Left lung (tissue), 10 donors: ENCODE results near the gene KRTAP4-16. TPM values are rescaled to one million over a fixed set of nuclear protein-coding genes. Genes with fewer than 3 reads are reported as not detected.

ENCODE experiments used
- ATAC-seq: fragments of 200-7000 bp; cut with Tn5 transposase; one replicate; pipeline ENCODE4 v1.9.1; 2020; ENCODE audit warnings: moderate library complexity
- DNase-seq, 4 donors: peaks; one replicate each; pipeline ENCODE4 v3.0.0-alpha.2; 2013 to 2020
- H3K27ac ChIP-seq, 2 donors: fragments of 200-600 bp; sonication (generic) in 1 of 2; one replicate each; pipeline versions ENCODE4 v1.5.0 to v1.8.0; 2020 to 2021
- H3K27me3 ChIP-seq, 2 donors: fragments of 200-600 bp; sonication (generic) in 1 of 2; one replicate each; pipeline versions ENCODE4 v1.5.0 to v1.8.0; 2020 to 2021
- H3K36me3 ChIP-seq, 2 donors: fragments of 200-600 bp; sonication (generic) in 1 of 2; one replicate each; pipeline versions ENCODE4 v1.5.0 to v1.8.0; 2020 to 2021
- H3K4me1 ChIP-seq, 2 donors: fragments of 200-600 bp; one replicate each; pipeline ENCODE4 v1.8.0; 2021
- H3K4me3 ChIP-seq, 2 donors: fragments of 200-600 bp; sonication (generic) in 1 of 2; one replicate each; pipeline versions ENCODE4 v1.5.0 to v1.8.0; 2020 to 2021; ENCODE audit warnings: mild to moderate bottlenecking in 1 of 2
- H3K9me3 ChIP-seq, 2 donors: fragments of 200-600 bp; sonication (generic) in 1 of 2; one replicate each; pipeline versions ENCODE4 v1.5.0 to v1.8.0; 2020 to 2021
- intact Hi-C, 2 donors: fragments of 100-400 bp; cut with DNase I; formaldehyde crosslinking; loops; one replicate each; pipeline versions ENCODE4 v1.11.2 to v1.14.2; 2022
- polyA plus RNA-seq, 6 donors: library from polyadenylated mRNA; unstranded; fragments of 120-200 nt; gene quantifications; one replicate each; pipeline ENCODE4 v1.2.1, GENCODE V29; 2013; ENCODE audit not compliant: insufficient read length in 6 of 6
- total RNA-seq, 2 donors: library from RNA; stranded (reverse); fragmentation: NEBNext Ultra II Directional; extraction: Animal tissue kit (Norgen Biotek cat#: 25700); gene quantifications; one replicate each; pipeline ENCODE4 v1.2.1, GENCODE V29; 2021
- TF ChIP-seq, protein P1 (sequence below), 2 donors: fragments of 200-600 bp; sonication (generic) in 1 of 2; IDR thresholded peaks; one replicate each; pipeline versions ENCODE4 v1.5.0 to v1.8.0; 2021; ENCODE audit warnings: antibody characterized with exemption in 2 of 2
- donor health status: DM: no; HTN: yes; CAD: no.
- donor health status: DM: no; HTN: no; CAD: no.

Gene KRTAP4-16
- total and polyA plus RNA-seq, 8 donors, result not detected

DNA sequence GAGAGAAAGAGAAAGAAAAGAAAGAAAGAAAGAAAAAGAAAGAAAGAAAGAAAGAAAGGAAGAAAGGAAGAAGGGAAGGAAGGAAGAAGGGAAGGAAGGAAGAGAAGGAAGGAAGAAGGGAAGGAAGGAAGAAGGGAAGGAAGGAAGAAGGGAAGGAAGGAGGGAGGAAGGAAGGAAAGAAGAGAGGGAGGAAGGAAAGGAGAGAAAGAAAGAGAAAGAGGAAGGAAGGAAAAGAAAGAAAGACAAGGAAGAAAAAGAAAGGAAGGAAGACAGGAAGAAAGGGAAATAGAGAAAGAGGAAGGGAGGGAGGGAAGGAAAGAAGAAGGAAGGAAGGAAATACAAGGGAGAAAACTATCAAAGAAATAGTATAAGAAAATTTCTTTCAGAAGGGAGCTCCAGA, 25.2 kb downstream of the KRTAP4-16 start:
- intact Hi-C loops, result no loop called here
- no peaks in the 10 kb centered on the region for H3K36me3 ChIP-seq
- no peak overlapping the region for H3K27ac ChIP-seq
- H3K4me3 ChIP-seq, result no peak overlapping the region
- TF ChIP-seq, protein P1, sequence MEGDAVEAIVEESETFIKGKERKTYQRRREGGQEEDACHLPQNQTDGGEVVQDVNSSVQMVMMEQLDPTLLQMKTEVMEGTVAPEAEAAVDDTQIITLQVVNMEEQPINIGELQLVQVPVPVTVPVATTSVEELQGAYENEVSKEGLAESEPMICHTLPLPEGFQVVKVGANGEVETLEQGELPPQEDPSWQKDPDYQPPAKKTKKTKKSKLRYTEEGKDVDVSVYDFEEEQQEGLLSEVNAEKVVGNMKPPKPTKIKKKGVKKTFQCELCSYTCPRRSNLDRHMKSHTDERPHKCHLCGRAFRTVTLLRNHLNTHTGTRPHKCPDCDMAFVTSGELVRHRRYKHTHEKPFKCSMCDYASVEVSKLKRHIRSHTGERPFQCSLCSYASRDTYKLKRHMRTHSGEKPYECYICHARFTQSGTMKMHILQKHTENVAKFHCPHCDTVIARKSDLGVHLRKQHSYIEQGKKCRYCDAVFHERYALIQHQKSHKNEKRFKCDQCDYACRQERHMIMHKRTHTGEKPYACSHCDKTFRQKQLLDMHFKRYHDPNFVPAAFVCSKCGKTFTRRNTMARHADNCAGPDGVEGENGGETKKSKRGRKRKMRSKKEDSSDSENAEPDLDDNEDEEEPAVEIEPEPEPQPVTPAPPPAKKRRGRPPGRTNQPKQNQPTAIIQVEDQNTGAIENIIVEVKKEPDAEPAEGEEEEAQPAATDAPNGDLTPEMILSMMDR (IDR thresholded peaks at IDR 0.05), result no peak
- DNase-seq, result no peak
- H3K9me3 ChIP-seq, result no peaks in the 10 kb centered on the region
- peaks cover 0 to 5% of the 10 kb centered on the region in 2 donors for H3K27me3 ChIP-seq
- H3K4me1 ChIP-seq, result no peaks in the 10 kb centered on the region
- ATAC-seq, result no peak

GRCh38 chr17:41073676-41074075, 28.3 kb downstream of the KRTAP4-16 start:
- TF ChIP-seq, protein P1 (IDR thresholded peaks at IDR 0.05), result no peak
- Histone ChIP-seq H3K9me3 (no peaks in the 10 kb centered on the region), H3K4me3 (no peak overlapping the region), H3K27me3 (peaks cover 0 to 5% of the 10 kb centered on the region in 2 donors), H3K36me3 (no peaks in the 10 kb centered on the region), H3K4me1 (no peaks in the 10 kb centered on the region), H3K27ac (no peak overlapping the region)
- ATAC-seq, result no peak
- intact Hi-C loops, result no loop called here
- no peak for DNase-seq

- no peaks in the 10 kb centered on the region for H3K4me1 ChIP-seq
- no peak overlapping the region for H3K4me3 ChIP-seq
- no peak overlapping the region for H3K27ac ChIP-seq
- ATAC-seq, result no peak
- DNase-seq, result no peak
- intact Hi-C loops, result no loop called here
- TF ChIP-seq, protein P1 (IDR thresholded peaks at IDR 0.05), result no peak
- no peaks in the 10 kb centered on the region for H3K36me3 ChIP-seq
- no peaks in the 10 kb centered on the region for H3K9me3 ChIP-seq
- H3K27me3 ChIP-seq, result peaks cover 0 to 5% of the 10 kb centered on the region in 2 donors
These were observed 30.2 kb downstream of the KRTAP4-16 start for GRCh38 chr17:41071606-41072360.

DNA sequence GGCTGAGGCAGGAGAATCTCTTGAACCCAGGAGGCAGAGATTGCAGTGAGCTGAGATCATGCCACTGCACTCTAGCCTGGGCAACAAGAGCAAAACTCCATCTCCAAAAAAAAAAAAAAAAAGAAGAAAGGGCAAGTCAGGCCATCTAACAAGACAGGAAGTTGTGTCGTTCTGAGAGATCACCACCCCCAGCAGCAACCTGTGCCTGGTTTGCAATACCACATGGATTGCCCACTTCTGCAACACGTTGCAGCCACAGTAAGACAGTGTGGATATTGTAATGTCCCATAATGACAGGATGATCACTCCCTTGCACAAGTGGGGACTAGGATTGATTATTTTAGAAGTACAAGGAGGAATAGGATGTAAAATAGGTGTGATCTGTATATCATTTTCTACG, 33.0 kb downstream of the KRTAP4-16 start:
- Histone ChIP-seq H3K4me1 (no peaks in the 10 kb centered on the region), H3K4me3 (no peak overlapping the region), H3K9me3 (no peaks in the 10 kb centered on the region), H3K27ac (no peak overlapping the region), H3K36me3 (no peaks in the 10 kb centered on the region), H3K27me3 (no peaks in the 10 kb centered on the region)
- intact Hi-C loops, result no loop called here
- no peak for DNase-seq
- TF ChIP-seq, protein P1 (IDR thresholded peaks at IDR 0.05), result no peak
- ATAC-seq, result no peak

DNA sequence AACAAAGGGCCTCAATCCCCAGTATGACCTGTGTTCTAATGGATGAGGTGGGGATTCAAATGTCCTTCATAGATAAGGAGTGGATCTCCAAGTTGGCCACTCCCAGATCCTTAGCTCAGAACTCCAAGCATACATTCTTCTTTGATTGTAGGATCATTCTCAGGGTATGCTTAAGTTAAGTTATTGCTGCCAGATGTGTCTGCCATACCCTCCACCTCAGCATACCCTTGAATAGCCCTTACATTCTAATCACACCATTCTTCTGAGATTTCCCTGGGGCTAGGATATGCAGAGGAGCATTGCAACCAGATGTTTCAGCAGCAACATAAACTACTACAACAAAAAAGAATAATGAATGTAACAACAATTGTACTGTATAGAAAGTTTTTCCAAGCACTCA, 34.7 kb downstream of the KRTAP4-16 start:
- Histone ChIP-seq H3K9me3 (no peaks in the 10 kb centered on the region), H3K4me1 (no peaks in the 10 kb centered on the region), H3K36me3 (no peaks in the 10 kb centered on the region), H3K4me3 (no peak overlapping the region), H3K27me3 (no peaks in the 10 kb centered on the region), H3K27ac (no peak overlapping the region)
- TF ChIP-seq, protein P1 (IDR thresholded peaks at IDR 0.05), result no peak
- DNase-seq, result no peak
- intact Hi-C loops, result no loop called here
- no peak for ATAC-seq
